NCI-H2196 (cell line): ENCODE data around the gene FSTL5.
"Not testable (repeated sequence)": the region's sequence is repeated elsewhere in the genome, so short reads cannot be mapped to it uniquely, and the experiment has no call there.

ENCODE experiments used
- DNase-seq: peaks from one replicate; lab custom pipeline; 2025; ENCODE audit not compliant: unreplicated experiment; lab: John Stamatoyannopoulos, UW

Gene FSTL5

DNA sequence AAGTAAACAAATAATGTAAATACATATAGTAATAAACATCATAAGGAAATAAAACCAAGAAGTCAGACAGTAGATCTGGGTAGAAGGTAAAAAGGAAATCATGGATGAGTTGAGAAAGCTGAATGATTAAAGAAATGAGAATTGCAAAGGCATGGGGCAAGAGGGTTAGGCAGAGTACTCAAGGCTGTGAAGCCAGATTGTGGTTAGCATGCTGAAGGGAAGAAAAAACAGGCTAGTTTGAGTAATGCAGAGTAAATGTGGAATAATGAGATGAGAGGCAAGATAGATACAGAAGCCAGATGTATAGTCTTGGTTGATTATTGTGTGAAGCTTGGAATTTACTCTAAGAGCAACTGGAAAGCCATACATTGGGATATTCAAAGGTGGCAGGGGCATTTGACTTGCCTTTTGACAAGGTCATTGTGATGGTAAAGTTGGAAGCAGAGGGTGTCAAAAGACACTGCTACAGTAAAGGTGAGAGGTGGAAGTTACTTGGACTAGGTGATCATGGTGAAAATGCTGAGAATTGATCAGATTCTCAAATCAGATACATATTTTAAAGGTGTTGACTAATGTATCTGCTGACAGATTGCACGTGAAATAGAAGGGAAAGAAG lies 307.0 kb downstream of the FSTL5 start:
- no peak for DNase-seq

DNA sequence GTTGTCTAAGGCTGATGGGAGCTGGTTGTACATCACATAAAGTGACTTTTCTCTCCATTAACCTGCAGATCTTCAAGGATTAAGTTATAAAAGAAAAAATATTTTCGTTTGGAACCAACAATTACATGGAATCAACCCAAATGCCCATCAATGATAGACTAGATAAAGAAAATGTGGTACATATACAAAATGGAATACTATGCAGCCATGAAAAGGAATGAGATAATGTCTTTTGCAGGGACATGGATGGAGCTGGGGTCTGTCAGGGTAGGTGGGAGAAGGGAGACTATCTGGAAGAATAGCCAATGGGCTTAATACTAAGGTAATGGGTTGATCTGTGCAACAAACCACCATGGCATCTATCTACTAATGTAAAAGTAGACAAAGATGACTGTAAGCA lies 313.2 kb downstream of the FSTL5 start:
- no peak for DNase-seq

DNA sequence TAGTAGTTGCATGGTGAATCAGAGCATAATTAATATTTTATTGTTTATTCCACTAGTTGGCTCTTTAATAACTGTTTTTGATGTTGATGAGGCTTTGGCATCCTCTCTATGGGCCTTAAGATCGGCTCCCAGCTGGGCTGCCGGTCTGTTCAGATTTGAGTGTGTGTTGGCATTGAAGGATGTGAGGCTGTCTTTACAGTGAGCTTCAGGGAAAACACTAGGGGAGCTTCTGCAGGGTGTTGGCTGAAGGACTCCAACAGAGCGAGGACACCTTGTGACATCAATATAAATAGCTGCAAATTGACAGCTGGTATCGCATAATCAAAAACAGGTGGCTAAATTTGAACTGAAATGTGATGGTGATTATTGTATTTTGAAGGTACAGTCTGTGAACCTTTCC lies 322.0 kb downstream of the FSTL5 start:
- DNase-seq, result no peak

DNA sequence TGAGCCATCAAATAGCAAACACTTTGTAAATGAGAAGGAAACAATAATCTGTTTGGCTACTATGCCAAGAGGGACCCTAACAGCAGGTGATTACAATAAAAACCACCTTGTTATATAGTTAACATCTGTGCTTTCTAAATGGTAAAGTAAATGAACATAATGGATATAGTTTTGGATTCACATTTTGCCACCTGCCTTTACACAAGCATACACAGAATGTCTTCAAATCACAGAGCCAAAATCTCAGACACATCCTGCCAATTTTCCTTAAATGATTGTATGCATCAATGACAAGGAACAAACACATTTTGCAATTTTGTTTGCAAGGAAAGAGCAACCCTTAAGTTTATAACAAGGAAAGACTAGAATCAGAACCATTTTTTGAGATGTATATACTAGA lies 334.2 kb downstream of the FSTL5 start:
- no peak for DNase-seq

DNA sequence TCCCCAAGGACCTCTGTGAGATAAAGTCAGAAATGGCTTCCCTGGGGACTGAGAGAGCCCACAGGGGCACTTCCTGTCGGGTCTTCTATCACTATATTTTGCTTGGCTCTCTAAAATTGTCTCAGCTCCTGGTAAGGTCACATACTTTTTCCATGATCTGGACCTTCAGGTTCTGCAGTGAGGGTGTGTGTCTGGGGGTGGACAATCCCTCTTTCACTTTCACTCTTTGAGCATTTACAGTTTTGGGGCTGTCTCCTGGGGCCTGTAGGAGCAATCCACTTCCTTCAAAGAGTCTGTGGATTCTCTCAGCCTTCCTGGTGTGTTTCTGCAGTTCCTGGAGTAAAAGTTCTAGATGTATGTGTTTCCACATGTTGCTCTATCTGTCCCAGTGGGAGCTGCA lies 335.7 kb downstream of the FSTL5 start:
- DNase-seq, result no peak

DNA sequence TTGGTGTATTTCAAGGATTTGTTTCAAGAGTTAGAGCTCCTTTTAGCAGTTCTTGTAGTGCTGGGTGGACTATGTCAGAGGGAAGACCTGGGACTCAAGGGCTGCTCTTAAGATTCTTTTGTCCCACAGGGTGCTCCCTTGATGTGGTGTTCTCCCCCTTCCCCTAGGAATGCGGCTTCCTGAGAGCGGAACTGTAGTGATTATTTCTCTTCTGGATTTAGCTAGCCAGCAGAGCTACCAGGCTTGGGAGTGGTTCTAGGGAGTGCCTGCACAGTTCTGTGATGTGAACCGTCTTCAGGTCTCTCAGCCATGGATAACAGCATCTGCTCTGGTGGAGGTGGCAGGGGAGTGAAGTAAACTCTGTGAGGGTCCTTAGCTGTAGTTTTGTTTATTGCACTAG lies 336.8 kb downstream of the FSTL5 start:
- no peak for DNase-seq

DNA sequence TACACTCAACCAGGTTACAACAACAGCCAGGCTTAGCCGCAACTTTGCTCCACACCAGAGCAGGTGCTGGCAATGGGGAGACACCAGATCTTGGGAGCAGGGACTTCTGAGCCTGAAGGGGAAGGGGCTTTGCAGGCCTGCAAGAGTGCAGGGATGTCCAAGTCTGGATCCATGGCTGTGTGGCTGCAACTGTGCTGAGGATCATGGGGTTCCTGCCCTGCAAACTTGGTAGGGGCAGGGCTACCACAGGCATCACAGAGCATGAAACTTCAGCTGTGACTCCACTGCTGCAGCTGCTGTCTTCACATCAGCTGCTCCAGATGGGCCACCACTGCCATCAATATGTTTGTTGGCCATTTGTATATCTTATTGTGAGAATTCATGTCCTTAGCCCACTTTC lies 340.4 kb downstream of the FSTL5 start:
- no peak for DNase-seq

DNA sequence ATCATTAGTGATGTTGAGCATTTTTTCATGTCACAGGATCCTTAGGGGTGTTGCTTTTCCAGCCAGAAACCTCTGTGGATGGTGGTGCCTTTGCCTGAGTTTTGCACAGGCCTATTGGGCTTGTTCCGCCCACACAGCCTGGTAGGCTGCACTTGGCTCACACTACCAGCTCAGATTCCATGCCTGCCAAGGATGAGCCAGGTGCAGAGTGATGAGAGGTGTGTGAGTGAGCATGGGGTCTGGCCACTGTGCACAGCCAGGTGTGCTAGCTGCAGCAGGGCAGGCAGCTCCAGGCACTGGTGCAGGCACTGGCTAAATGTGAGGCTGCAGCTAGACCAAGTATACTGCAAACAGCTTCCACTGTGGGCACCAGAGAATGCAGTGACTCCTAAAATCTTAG lies 341.6 kb downstream of the FSTL5 start:
- DNase-seq, result no peak

DNA sequence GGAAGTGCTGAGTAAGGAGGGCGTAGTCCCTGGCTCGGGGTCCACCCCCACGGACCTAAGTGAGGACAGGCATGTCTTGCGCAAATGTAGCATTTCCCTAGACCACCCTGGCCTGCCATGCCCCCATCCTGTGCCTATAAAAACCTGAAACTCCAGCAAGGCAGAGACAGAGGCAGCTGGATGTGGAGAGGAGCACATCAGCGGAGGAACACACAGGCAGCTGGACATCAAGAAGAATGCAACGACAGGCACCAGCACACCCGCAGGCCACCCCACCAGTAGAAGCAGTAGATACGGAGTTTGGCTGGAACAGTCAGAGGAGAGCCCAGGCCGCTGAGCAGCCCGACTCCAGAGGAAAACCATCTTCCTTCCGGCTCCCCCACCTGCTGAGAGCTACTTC lies 345.9 kb downstream of the FSTL5 start:
- no peak for DNase-seq

DNA sequence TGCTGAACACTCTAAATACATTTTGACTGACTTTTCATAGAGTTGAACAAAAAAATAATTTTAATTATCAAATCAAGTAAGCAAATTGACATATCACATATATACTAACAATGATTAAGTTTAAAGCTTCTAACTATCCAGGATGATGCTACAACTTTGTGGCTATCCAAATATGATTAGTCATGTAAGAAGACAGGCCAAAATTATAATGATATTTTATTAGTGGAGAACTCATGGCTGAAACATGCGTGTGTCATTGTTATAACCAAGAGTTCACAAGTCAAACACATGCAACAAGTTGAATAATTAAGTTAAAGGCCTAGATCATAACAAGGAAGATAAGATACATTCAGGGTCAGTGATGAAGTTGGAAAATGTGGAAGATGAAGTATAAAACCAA lies 346.8 kb downstream of the FSTL5 start:
- DNase-seq, result no peak

DNA sequence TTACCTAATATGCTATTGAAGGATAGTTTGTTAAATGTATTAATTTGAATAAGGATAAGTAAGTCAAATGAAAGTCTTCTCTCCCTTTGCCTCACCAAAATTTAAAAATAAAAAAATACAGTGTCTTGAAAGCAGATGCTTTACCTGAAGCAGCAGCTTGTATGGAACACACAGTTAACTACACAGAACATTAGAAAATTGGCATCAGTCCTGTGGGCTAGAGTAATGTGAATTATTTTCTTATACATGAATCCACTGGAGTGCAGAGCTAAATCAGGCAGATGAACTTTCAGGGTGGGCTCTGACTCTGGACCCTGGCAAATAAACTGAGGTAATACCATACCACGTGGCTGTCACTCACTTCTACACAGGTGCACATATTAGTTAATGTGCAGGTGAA lies 348.0 kb downstream of the FSTL5 start:
- DNase-seq, result no peak

DNA sequence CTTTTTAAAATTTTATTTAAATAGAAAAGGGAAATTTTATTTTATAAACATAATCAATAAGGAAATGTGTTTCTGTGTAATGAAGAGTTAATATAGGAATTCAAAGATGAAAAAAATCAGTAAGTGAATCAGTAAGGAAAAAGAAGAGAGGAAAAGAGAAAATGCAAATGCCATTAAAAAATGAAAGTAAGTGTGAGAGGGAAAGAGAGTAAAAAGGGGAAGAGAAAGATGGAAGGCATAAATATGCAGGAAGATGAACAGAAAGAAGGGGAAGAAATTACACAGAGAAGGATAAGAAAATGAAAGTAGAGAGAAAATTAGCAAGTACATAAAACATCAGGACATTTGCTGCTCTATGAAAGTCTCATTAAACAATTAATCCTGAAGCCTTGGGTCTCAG lies 349.9 kb downstream of the FSTL5 start:
- no peak for DNase-seq

DNA sequence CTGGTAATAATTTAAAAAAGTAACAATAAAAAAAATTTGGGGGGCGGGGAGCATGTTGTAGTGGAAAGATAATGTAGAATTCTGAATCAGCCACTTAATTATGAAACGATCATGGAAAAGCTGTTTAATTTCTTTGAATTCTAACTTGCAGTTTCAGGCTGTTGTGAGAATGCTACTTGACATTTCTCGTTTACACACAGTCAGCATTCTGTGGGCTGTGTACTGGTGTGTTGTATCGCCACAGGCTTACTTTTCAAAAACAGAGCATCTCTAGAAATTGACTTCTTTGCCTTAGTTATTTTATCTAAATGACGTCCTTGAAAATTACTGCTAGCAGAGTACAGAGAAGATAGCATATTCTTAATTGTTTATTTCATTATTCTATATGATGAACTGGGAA lies 350.4 kb downstream of the FSTL5 start:
- DNase-seq, result no peak

DNA sequence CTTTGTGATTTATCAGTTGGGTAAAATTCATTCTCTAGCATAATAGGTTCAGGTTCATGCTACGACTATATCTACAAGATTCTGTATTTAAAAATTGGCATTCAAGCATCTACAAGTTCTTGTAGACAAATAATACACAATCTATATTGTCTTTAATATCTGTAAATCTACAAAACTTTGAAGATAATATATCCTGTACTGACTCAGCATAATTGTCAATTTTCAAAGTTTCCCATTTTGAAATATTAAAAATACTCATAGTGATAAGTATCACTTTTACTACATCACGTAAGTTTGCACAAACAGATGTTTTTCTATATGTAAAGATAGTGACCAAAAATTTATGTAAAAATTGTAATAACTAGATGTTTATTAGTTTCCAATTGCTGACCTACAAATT lies 360.6 kb downstream of the FSTL5 start:
- no peak for DNase-seq

DNA sequence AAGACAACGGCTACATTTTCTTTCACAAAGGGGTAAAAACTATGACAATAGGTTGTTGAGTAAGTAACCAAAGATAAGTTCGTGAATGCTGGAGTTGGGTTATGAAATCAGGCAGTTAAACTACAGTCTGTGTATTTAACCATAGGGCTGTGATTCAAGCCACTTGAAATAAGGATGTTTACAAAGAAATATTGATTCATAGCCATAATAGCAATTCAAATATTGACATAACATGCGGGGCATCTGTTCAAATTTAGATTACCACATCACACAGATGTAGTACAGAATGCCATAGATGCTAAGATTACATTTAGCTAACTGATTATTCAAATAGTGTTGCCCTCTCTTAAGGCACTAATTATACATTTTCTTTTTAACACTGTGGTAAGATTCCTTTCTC lies 364.1 kb downstream of the FSTL5 start:
- peak; percentile 35 for DNase-seq

DNA sequence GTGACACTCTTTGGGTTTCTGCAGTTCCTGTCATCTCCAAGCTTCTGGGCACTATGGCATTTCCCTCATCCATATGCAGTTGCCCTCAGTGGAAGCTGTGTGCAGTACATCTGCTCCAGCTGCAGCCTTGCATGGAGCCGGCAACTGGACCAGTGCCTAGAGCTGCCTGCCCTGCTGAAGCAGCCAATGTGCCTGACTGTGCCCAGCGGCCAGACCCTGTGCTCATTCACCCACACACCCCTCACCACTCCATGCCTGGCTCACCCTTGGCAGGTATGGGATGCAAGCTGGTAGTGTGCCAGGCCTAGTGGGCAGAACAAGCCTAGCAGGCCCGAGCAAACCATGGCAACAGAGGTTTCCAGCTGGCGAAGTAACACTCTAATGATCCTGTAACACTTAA lies 370.8 kb downstream of the FSTL5 start:
- no peak for DNase-seq

DNA sequence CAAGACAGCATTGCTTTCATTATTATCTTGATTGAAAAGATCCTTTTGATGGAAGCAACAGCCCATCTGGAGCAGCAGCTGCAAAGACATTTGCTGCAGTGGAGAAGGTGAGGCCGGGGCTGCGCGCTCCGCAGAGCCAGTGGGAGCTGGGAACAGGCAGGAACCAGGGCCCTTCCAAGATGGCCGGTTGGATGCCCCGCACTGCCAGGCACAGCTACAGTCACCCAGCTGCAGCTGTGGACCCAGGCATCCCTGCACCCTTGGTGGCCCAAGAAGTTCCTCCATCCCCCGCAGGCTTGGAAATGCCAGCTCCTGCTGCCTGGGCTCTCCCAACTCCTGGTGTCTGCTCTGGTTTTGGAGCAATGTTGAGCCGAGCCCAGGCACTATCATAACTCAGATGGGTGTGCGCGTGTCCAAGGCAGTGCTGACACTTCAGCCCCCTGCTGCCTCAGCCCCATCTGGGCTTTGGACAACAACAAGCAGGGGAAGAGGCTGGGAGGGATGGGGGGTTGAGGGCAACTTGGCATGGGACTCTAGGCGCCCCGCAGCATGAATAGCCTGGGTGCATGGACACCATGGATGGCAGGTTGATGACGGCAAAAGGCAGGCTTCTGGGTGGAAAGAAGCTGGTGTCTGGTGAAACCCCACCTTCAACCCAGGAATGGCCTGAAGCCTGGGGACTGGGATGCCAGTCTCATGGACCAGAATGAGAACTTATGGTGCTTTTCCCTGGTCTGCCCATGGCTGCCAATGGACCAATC lies 371.8 kb downstream of the FSTL5 start:
- DNase-seq, result no peak

DNA sequence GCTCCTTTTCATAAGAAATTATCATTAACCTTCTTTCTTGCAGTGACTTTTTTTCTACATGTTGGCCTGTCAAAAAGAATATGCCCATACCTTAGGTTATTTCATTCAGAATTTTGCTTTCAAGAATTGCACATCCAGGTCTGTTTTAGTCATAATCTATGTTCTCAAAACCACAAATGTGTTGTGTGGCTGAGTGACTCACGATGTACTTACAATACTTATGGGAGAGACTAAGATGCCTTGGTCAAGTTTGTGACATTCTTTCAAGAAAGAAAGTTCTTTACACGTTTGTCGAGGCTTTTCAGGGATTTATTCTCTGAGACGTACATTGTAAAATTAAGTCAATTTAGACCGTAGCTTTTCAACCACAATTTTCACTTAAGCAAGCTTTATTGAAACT lies 396.7 kb downstream of the FSTL5 start:
- no peak for DNase-seq

DNA sequence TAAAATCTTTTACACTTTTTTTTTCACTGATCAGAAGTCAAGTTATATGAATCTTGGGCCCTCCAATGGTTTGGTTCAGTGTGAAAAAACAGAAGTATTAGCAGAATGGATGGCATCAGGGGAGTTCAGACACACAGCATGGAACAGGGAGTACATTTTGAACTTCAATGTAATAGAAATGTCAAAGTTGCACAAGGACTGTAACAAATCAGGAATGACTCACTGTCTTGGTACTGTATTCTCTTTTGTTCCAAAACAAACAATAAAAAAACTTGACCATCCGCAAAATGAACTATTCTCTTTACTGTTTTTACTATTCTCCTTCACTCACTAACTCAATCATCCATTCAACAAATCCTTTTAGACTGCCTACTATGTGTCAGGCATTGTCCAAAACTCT lies 401.0 kb downstream of the FSTL5 start:
- no peak for DNase-seq

DNA sequence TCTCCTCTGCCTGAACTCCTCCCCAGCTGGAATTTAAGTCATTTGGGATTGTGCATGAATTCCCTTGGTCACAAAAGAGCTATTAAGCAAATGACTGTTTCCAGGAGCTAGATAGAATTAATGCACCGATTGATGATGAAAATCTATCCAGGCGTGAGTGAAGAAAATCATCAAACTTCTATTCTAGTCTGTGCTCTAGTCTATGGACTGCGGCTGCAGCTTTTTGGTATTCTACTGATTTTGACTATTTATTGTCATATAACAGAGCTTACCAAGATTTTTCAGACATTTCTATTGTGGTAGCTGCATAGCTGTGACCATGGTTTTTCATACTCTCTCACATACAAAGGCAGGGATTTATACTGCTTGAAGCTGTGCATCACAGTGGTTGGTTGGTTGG lies 403.8 kb downstream of the FSTL5 start:
- no peak for DNase-seq

DNA sequence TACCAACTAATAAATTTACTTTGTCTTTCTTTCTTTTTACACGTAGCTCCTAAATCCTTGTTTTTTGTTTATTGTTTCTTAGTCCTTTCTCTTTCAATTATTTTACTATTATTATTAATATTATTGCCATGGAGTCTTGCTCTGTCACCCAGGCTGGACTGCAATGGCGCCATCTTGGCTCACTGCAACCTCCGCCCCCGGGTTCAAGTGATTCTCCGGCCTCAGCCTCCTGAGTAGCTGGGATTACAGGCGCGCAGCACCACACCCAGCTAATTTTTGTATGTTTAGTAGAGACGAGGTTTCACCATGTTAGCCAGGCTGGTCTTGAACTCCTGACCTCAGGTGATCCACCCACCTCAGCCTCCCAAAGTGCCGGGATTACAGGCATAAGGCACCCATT lies 405.4 kb downstream of the FSTL5 start:
- not testable (repeated sequence) for DNase-seq

DNA sequence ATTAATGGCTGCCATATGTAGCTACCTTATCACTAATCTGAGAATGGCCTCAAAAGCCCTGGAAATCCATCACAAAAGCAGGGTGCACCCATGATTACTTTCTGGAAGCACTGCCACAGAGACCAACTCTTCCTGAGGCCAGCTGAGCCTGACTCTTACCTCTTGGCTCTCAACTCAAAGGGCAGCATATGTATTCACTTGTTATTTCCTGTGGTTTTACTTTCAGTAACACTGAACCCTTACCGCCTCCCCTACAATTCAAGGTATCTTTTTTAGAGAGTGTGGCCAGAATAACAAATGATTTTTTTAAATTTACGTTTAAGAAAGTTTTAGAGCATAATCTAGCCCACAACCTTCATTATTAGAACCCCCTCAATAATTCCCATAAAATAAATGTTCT lies 434.9 kb downstream of the FSTL5 start:
- no peak for DNase-seq

DNA sequence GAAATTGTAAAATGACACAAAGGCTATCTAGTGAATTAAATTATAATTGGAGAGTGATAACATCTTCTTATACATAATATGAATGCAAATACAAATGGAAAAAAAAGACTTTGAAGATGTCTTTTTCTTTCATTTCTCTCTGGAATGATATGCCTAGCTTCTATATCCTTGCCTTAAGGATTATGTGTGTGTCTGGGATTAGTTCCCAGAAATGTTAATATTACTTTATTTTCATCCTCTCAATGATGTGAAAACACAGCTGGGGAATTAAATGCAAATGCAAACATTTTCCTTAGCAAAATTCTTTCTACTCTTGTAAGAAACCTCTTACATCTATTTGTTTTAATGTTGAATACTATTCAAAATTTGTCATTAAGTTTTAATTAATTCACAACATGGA lies 441.9 kb downstream of the FSTL5 start:
- no peak for DNase-seq
